Peyer's patch (tissue), 4 donors: ENCODE data around the gene CYBB.

Source experiments
- POLR2A ChIP-seq, 2 donors: fragments of 450-650 bp; IDR thresholded peaks; one replicate each; pipeline ENCODE4 v1.5.1; 2017; ENCODE audit warnings: antibody characterized with exemption in 2 of 2, mild to moderate bottlenecking in 2 of 2, moderate library complexity in 2 of 2
- TF ChIP-seq, protein P1 (sequence below), 6 experiments: fragments of 450-650 bp in 4 of 6; fragments of 200-600 bp in 2 of 6; sonication (generic) in 1 of 6; IDR thresholded peaks; one replicate each; pipeline ENCODE4 v1.5.1; 2017 to 2019; ENCODE audit warnings: antibody characterized with exemption in 6 of 6, mild to moderate bottlenecking in 3 of 6, moderate library complexity in 1 of 6

DNA sequence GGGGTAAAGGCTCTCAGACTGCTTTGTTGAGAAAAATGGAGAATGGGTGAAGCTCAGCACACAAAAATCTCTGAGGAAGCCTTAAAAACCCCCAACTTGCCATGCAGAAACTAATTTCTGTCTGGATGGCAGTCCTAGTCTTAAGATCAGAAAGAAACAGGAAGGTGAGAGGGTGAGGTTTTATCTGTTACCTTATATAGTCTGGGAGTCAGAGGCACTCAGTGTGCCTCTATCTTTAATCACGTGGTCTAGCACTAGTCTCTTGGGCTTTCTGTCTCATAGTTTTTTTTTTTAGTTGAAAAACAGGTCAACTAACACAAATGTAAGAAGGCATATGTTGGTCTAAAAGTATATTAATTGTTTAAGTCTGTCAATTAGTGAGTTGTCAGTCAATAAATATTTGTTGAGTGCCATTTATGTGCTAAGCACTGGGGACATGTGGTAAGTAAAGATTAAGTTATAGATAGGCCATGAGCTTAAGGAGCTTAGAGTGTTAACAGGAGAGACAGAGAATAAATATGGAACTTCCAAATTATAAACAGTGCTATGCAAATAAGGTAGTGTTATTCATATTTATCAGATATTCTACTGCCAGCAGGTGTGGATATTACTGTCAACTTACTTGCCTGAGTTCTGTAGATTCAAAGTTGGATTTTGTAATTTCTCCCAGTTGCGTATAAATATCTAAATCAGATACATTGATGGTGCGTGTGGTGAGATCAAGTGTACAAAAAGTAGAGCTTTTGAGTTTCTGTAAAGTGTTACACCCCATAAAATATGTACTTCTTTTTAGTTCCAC, 7.0 kb downstream of the CYBB start:
- TF ChIP-seq, protein P1, sequence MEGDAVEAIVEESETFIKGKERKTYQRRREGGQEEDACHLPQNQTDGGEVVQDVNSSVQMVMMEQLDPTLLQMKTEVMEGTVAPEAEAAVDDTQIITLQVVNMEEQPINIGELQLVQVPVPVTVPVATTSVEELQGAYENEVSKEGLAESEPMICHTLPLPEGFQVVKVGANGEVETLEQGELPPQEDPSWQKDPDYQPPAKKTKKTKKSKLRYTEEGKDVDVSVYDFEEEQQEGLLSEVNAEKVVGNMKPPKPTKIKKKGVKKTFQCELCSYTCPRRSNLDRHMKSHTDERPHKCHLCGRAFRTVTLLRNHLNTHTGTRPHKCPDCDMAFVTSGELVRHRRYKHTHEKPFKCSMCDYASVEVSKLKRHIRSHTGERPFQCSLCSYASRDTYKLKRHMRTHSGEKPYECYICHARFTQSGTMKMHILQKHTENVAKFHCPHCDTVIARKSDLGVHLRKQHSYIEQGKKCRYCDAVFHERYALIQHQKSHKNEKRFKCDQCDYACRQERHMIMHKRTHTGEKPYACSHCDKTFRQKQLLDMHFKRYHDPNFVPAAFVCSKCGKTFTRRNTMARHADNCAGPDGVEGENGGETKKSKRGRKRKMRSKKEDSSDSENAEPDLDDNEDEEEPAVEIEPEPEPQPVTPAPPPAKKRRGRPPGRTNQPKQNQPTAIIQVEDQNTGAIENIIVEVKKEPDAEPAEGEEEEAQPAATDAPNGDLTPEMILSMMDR (IDR thresholded peaks at IDR 0.05) = no peak
- no peak for TF ChIP-seq POLR2A (IDR thresholded peaks at IDR 0.05)
